GM10847 (cell line): ENCODE results near the gene DNAAF5.

ENCODE experiments used
- POLR2A ChIP-seq: IDR thresholded peaks from 2 replicates; pipeline ENCODE4 v1.6.1; 2011; ENCODE audit not compliant: insufficient read length; ENCODE audit errors: extremely low read depth

Gene DNAAF5

DNA sequence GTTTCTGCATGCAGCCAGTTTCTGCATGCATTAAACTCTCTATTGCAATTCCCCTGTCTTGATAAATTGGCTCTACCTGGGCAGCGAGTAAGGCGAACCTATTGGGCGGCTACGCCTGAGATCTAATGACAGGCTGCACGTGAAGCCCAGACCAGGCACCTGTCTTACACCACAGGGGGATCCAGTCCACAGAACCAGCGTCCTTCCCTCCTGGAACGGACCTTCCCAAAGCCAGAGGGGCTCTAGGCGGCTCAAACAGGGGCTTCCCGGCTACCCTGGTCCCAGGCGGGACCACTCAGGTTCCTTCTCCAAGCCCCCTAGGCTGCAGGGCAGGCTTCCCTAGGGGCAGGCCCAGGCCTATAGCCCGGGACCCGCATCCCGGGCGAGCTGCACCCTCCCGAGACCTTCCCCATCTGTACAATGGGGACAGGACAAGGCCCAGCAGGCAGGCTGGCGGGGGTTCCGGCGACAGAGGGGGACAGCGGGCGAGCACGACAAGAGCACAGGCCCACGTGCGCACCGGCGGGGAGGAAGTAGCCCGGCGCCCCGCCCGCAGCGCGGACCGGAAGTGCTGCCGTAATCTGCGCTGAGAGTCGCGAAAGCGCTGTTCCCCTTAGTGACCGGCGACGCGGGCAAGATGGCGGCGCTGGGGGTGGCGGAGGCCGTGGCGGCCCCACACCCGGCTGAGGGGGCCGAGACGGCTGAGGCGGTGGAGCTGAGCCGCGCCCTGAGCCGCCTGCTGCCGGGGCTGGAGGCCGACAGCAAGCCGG is at the start of gene DNAAF5:
Gene DNAAF5 (plus strand): TSS at position 616 of the 770 bp plus-strand sequence. CDS start 22 bp downstream, at position 638.
- peak; percentile 47 for TF ChIP-seq POLR2A

DNA sequence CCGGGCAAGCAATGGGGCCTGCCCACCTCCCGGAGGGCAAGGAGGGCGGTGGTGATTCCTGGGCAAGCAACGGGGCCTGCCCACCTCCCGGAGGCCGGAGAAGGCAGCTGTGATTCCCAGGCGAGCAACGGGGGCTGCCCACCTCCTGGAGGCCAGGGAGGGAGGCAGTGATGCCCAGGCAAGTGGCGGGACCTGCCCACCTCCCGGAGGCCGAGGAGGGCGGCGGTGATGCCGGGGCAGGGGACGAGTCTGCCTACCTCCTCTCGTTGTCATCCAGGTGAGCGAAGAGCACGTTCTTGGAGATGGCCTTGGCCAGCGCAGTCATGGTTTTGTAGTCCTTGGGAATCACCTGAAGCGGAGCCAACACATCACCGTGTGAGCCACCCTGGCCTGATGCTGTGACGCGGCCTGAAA is 49.5 kb upstream of the DNAAF5 start:
- no peak for TF ChIP-seq POLR2A

DNA sequence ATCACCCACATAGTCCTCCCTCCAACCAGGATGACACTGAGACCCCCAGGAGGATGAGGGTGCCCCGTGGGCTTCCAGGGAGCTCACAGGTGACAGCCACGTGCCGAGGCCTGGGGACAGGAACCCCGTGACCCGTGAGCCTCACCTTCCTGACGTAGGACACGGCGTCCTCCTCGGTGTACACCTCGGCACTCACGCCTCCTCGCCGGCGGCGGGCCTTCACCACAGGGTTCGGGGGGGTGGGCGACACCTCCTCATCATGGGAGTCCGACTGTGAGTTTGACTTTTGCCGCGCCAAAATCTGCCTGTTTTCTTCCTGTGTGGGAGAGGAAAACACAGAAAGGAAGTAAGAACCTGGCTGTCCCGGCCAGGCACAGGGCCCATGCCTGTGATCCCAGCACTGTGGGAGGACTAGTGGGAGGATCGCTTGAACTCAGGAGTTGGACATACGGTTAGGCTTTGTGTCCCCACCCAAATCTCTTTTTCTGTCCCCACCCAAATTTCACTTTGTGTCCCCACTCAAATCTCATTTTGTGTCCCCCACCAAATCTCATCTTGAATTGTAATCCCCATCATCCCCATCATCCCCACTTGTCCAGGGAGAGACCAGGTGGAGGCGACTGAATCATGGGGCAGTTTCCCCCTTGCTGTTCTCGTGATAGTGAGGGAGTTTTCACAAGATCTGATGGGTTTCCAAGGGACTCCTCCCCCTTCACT is 45.9 kb upstream of the DNAAF5 start:
- TF ChIP-seq POLR2A, result no peak

DNA sequence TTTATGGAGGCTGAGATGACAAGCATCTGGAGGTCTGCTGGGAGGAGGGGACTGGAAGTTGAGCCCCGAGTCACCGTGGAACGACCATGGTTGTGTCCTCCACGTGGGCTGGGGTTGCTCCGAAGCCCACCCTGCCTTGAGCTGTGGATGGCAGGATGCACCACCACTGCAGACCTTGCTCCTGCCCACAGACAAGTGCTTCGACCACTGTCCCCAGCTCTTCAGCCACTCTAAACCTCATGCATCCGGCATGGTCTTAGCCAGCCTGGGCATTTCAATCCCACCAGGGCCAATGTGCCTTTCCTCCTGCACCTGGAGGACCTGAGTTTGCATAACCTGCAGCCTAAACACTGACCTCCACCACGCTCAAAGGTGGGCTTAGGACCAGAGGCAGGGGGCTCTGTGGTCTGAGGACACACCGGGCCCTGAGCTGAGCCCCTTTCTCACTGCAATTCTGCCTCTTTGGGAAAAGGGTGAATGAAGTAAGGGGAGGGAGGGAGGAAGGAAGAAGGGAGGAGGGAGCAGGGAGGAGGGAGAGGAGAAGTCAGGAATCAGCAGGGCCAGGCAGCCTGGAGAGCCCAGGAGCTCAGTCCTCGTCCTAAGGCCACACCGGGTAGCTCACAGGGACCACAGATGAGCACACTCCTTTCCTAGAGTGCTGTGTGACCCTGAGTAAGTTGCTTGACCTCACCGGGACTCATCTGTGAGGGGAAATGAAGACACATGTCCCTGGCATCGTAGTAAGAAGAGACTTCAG is 44.8 kb upstream of the DNAAF5 start:
- TF ChIP-seq POLR2A, result no peak

DNA sequence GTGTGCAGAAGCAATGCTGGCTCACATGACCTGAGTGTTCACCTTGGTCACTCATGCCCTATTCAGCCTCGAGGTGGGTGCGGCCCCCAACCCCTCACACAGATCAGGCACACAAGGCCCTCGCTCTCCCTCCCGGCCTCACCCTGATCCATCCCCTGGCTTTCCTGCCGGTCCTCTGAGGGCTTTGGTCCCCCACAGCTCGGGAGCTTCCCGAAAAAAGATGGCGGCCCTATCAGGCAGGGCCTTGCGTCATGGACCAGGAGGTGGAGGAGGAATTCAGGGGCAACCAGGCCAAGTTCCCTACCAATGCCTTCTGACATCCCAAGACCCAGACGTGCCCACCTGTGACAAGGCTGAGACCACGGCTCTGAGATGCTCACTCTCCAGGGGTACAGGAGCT is 43.7 kb upstream of the DNAAF5 start:
- no peak for TF ChIP-seq POLR2A

DNA sequence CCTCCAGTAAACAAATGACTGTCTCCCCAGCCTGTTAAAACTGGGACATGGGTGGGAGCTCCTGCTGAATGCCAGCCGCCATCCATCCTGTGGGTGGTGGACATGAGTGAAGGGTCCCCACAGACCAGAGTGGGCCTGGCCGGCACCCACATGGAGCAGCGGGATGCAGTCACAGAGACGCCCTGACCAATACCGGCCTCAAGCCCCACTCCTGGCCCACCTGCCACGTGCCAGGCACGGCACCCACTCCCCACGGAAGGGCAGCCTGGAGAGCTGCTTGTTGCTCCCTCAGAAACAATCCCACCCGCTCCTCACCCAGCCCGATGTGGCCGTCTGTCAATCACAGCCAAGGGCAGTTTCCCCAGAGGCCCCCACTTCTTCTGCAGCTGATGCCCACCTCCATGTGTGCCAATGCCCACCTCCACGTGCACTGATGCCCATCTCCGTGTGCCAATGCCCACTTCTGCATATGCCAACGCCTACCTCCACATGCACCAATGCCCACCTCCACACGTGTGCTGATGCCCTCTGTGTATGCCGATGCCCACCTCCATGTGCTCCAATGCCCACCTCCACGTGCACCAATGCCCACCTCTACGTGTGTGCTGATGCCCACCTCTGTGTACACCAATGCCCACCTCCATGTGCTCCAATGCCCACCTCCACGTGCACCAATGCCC is 42.8 kb upstream of the DNAAF5 start:
- TF ChIP-seq POLR2A, result no peak

DNA sequence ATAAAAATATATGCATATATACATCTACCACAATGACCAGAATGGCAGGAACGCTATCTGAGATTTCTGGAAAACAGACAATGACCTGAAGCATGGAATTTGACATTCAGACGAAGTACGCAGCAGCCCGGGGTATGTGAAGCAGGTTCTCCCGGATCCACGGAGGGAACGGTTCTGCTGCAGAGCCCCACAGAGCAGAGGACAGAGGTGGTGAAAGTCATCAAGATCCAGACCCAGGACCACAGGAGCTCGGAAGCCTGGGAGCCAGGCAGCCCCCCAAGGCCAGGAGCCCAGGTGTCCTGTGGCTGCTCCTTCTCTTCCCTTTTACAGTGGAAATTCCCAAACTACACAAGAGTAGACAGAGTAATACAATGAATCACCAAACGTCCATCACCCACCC is 42.1 kb upstream of the DNAAF5 start:
- TF ChIP-seq POLR2A, result no peak

DNA sequence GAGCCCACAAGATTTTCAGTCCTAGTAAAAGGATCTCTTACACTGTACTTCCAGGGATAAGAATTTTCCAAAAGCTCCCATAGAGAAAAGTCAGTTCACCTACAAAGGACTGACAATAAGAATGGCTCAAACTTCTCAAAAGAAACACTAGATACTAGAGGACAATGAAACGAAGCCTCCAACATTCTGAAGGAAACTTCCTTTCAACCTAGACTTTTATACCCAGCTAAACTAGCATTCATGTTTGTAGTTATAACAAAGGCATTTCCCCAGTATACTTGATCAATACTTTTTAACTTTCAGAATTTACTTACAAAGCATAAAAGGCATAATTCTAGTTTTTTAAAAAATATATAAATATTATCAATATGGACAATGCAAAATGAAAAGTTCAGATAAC is 41.0 kb upstream of the DNAAF5 start:
- TF ChIP-seq POLR2A, result no peak

DNA sequence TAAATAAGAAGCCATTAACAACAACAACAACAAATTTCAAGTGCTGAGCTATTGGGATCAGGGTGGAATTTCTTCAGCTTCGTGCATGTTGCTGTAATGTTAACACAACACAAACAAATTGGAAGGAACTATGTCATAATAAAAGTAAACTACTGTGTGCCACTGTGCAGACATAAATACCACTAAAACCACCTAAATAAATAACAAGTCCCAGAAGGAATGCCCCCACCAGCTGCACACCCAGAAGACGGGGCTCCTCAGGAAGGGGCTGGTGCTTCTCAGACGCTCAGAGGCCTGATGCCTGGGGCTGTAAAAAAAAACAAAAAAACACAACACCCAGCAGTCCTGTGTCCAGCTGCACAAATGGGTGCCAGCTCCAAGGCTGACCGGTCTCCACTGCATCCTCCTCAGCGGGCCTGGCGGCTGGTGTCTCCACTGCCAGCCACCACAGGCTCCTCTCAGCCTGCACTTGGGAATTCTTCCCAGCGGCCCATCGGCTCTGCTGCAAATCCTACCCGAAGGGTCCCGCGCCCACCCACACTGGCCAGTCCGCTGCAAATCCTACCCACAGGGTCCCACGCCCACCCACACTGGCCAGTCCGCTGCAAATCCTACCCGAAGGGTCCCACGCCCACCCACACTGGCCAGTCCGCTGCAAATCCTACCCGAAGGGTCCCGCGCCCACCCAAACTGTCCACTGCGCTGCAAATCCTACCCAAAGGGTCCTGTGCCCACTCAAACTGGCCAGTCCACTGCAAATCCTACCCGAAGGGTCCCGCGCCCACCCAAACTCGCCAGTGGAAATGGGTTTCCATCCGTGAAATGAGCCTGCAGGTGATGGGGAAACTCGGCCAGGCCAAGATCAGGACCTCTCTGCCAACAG is 35.8 kb upstream of the DNAAF5 start:
- TF ChIP-seq POLR2A, result no peak

DNA sequence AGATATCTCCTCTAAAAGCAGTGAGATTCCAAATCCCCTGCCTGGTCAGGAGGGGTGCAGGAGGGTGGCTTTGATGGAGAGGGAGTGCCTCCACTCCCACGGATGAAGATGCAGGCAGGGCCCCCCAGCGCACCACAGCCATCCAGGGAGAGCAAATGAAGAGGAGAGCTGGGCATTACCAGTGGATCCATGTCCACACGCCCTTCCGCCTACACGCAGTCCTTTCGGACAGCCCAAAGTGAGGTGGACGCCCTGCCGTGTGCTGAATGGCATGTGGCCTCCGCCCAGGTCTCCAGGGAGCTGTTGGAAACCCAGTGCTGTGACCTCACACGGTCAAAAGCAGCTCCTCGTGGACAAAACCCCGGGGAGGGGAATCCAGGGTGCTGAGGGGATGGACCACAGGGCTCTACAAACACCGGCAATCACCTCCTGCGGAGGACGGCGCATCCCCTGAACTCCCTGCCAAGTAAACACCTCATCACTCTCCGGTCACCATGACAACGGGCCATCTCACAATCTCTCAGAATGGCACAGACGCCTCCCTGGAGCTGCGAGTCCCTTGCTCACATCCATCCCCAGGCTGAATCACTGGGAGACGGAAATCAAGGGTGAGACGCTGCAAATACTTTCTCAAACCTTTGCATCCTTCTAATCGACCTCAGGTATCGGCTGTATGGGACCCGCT is 35.0 kb upstream of the DNAAF5 start:
- TF ChIP-seq POLR2A, result no peak

DNA sequence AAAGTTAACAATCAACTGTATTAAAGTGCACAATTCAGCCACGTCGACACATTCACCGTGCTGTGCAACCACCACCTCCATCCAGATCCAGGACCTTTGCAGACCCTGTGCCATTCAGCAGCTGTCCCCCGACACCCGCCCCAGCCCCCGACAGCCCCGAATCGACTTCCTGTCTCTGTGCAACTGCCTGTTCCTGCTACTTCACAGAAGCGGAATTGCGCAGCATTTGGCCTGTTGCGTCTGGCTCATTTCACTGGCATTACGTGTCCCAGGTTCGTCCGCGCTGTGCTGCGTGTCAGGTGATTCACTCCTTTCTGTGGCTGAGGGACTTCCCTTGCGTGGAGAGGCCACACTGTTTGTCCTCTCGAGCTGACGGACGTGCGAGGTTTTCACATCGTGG is 33.2 kb upstream of the DNAAF5 start:
- no peak for TF ChIP-seq POLR2A

DNA sequence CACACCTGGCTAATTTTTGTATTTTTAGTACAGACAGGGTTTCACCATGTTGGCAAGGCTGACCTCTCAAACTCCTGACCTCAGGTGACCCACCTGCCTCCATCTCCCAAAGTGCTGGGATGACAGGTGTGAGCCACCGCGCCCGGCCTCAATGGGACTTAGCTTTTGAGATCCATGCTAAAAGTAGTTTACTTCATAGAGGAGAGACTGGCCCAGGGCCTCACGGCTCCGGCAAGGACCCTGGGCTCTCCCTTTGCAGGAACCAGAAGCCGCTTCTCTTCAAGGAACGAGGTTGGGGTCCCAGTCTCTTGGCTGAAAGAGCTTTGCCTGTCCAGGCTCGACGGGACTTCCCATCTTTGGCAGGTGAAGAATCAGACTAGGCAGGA is 30.1 kb upstream of the DNAAF5 start:
- no peak for TF ChIP-seq POLR2A

DNA sequence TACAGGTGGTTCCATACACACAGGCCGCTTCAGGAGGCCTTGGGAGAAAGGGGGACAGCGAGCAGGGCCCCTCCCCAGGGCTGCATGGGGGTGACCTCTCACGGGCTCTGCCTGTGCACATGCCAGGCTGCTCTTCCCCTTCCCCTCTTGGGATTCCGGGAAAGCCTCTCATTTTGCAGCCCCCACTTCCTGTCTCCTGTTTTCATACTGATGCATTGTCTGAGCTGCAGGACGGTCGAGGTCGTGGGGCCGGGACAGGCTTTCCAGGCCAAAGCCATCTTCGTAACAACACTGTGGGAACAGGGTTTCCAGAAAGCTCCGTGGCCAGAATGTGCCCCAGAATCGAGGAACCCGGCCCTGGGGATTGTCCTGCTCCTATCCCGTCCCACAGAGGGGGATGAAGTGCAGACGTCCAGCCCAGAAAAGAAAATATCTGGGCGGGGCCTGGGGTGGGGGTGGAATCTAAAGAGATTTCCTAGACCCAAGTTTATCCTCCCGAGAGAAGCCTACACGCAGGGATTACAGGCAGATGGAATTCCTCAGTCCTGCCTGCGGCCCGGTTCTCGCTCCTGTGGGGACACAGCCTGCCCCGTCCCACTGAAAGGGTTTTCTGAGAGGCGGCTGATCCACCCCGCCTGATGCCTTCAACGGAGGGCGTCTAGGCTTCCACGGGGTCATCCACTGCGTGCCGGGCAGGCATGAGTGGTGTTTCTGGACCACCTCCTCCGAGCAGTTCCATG is 29.5 kb upstream of the DNAAF5 start:
- TF ChIP-seq POLR2A, result no peak
